WTC11 (cell line): ENCODE results near the gene CARMIL1. TPM values are rescaled to one million over a fixed set of nuclear protein-coding genes. Genes with fewer than 3 reads are reported as not detected.
A peak's percentile ranks its signal among the peaks of the same experiment; 100 is the strongest.

Experiments
- ATAC-seq: fragments of 200-7000 bp; cut with Tn5 transposase; 2 replicates; pipeline ENCODE4 v1.10.0; 2021; ENCODE audit warnings: mild to moderate bottlenecking, moderate library complexity
- CTCF ChIA-PET: fragments of 300-600 bp; sonication (Branson Sonifier 250); formaldehyde crosslinking; loops from one replicate; lab custom pipeline; 2021; ENCODE audit warnings: antibody characterized with exemption; lab: Charles Lee
- POLR2A ChIA-PET: fragments of 350-600 bp; sonication (Branson Sonifier 250); formaldehyde crosslinking; loops from one replicate; lab custom pipeline; 2021; ENCODE audit warnings: antibody characterized with exemption; lab: Charles Lee
- DNase-seq: peaks from one replicate; pipeline ENCODE4 v3.0.0; 2021; ENCODE audit warnings: low spot score
- H3K27ac Mint-ChIP-seq: 2 replicates; pipeline ENCODE4 v1.8.0; 2021; ENCODE audit warnings: mixed read lengths
- H3K27me3 Mint-ChIP-seq: 2 replicates; pipeline ENCODE4 v1.8.0; 2021; ENCODE audit warnings: low read depth, mild to moderate bottlenecking, moderate library complexity, mixed read lengths
- H3K36me3 Mint-ChIP-seq: 2 replicates; pipeline ENCODE4 v1.8.0; 2021; ENCODE audit warnings: mixed read lengths
- H3K4me1 Mint-ChIP-seq: 2 replicates; pipeline ENCODE4 v1.8.0; 2022; ENCODE audit warnings: mixed read lengths
- H3K4me3 Mint-ChIP-seq: 2 replicates; pipeline ENCODE4 v1.8.0; 2021; ENCODE audit warnings: mild to moderate bottlenecking, moderate library complexity, mixed read lengths
- H3K9me3 Mint-ChIP-seq: 2 replicates; pipeline ENCODE4 v1.8.0; 2021; ENCODE audit warnings: mixed read lengths
- ETV6 ChIP-seq: sonication (generic); formaldehyde crosslinking; IDR thresholded peaks from 2 replicates; pipeline ENCODE4 v1.8.1; 2022; ENCODE audit warnings: mild to moderate bottlenecking, missing genetic modification reagents
- FOXK1 ChIP-seq: sonication (generic); formaldehyde crosslinking; IDR thresholded peaks from 2 replicates; pipeline ENCODE4 v1.8.0; 2022; ENCODE audit warnings: mild to moderate bottlenecking, moderate library complexity, missing genetic modification reagents
- GABPB1 ChIP-seq: sonication (generic); formaldehyde crosslinking; IDR thresholded peaks from 2 replicates; pipeline ENCODE4 v1.8.1; 2023; ENCODE audit warnings: mild to moderate bottlenecking, missing genetic modification reagents
- GRHL2 ChIP-seq: fragments of 250-450 bp; sonication (Bioruptor Pico); IDR thresholded peaks from 2 replicates; pipeline ENCODE4 v1.8.0; 2022; ENCODE audit warnings: mild to moderate bottlenecking, moderate library complexity; ENCODE audit not compliant: insufficient replicate concordance, severe bottlenecking
- GTF2I ChIP-seq: fragments of 250-450 bp; sonication (Bioruptor Pico); conservative IDR thresholded peaks from 2 replicates; pipeline ENCODE4 v1.4.0; 2021; ENCODE audit warnings: mild to moderate bottlenecking
- IRF2 ChIP-seq: sonication (generic); formaldehyde crosslinking; IDR thresholded peaks from 2 replicates; pipeline ENCODE4 v1.8.0; 2022; ENCODE audit warnings: low read depth, missing genetic modification reagents, borderline replicate concordance
- JAZF1 ChIP-seq: fragments of 250-450 bp; sonication (Bioruptor Pico); IDR thresholded peaks from 2 replicates; pipeline ENCODE4 v1.9.0; 2021; ENCODE audit warnings: moderate library complexity, mild to moderate bottlenecking, inconsistent platforms
- MYBL2 ChIP-seq: sonication (generic); formaldehyde crosslinking; IDR thresholded peaks from 2 replicates; pipeline ENCODE4 v1.8.1; 2023; ENCODE audit warnings: mild to moderate bottlenecking, moderate library complexity, missing genetic modification reagents
- NFATC4 ChIP-seq: fragments of 250-450 bp; sonication (Bioruptor Pico); IDR thresholded peaks from 2 replicates; pipeline ENCODE4 v1.9.0; 2021; ENCODE audit warnings: mild to moderate bottlenecking
- NFE2L1 ChIP-seq: sonication (generic); formaldehyde crosslinking; IDR thresholded peaks from 2 replicates; pipeline ENCODE4 v1.8.1; 2023; ENCODE audit warnings: missing genetic modification reagents
- SOX15 ChIP-seq: fragments of 250-450 bp; sonication (Bioruptor Pico); IDR thresholded peaks from 2 replicates; pipeline ENCODE4 v1.9.0; 2021; ENCODE audit warnings: mild to moderate bottlenecking
- SP1 ChIP-seq: sonication (generic); formaldehyde crosslinking; conservative IDR thresholded peaks from 2 replicates; pipeline ENCODE4 v1.8.1; 2022; ENCODE audit warnings: missing genetic modification reagents
- ZNF317 ChIP-seq: sonication (generic); formaldehyde crosslinking; IDR thresholded peaks from 2 replicates; pipeline ENCODE4 v1.8.1; 2023; ENCODE audit warnings: low read depth, mild to moderate bottlenecking, moderate library complexity, missing genetic modification reagents, borderline replicate concordance
- total RNA-seq: library from RNA; stranded (reverse); gene quantifications from 3 replicates; pipeline ENCODE4 v1.2.3, GENCODE V29; 2021
- TF ChIP-seq, protein P1 (sequence below): sonication (generic); formaldehyde crosslinking; IDR thresholded peaks from 2 replicates; pipeline ENCODE4 v1.8.1; 2022; ENCODE audit warnings: missing genetic modification reagents, borderline replicate concordance
- TF ChIP-seq, protein P2 (sequence below): sonication (generic); formaldehyde crosslinking; IDR thresholded peaks from 2 replicates; pipeline ENCODE4 v1.8.0; 2022; ENCODE audit warnings: mild to moderate bottlenecking, missing genetic modification reagents
- TF ChIP-seq, protein P3 (sequence below): fragments of 250-450 bp; sonication (Bioruptor Pico); IDR thresholded peaks from 2 replicates; pipeline ENCODE4 v1.9.0; 2021; ENCODE audit warnings: moderate library complexity, mild to moderate bottlenecking, inconsistent platforms, borderline replicate concordance
- TF ChIP-seq, protein P4 (sequence below): sonication (generic); formaldehyde crosslinking; IDR thresholded peaks from 2 replicates; pipeline ENCODE4 v1.8.1; 2022; ENCODE audit warnings: mild to moderate bottlenecking, missing genetic modification reagents, moderate library complexity, borderline replicate concordance
- TF ChIP-seq, protein P5 (sequence below): fragments of 250-450 bp; sonication (Bioruptor Pico); IDR thresholded peaks from 2 replicates; pipeline ENCODE4 v1.9.0; 2021; ENCODE audit warnings: mild to moderate bottlenecking
- TF ChIP-seq, protein P6 (sequence below): sonication (generic); formaldehyde crosslinking; IDR thresholded peaks from 2 replicates; pipeline ENCODE4 v1.8.1; 2023; ENCODE audit warnings: mild to moderate bottlenecking, missing genetic modification reagents
- TF ChIP-seq, protein P7 (sequence below): sonication (generic); formaldehyde crosslinking; IDR thresholded peaks from 2 replicates; pipeline ENCODE4 v1.8.1; 2023; ENCODE audit warnings: mild to moderate bottlenecking, missing genetic modification reagents
- TF ChIP-seq, protein P8 (sequence below): fragments of 200-600 bp; IDR thresholded peaks from 2 replicates; pipeline ENCODE4 v1.8.0; 2022; ENCODE audit warnings: antibody characterized with exemption

CARMIL1 gene
- total RNA-seq, 1 experiment from 2014 or later: 36.2 TPM

DNA sequence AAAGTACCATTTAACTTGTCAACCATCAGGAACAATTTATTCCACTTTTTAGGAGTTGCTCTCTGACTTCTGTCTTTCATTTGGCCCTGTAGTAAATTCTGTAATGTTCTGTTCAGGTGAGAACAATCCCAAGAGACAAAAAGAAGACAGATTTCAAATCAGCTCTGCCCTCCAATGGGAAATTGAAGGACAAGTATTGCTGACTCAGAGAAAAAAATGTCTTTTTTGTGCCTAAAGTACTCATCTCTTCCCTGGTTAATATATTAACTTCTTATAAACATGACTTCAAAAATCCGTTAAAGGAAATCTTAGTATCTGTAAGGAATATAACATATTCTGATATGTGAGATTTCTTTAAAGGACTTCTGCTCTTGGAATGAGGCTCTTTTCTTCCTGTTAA, 334.2 kb downstream of the CARMIL1 start:
- ATAC-seq: no peak
- CTCF ChIA-PET: no interaction called here
- H3K27me3 Mint-ChIP-seq: no peaks in the 10 kb centered on the region

DNA sequence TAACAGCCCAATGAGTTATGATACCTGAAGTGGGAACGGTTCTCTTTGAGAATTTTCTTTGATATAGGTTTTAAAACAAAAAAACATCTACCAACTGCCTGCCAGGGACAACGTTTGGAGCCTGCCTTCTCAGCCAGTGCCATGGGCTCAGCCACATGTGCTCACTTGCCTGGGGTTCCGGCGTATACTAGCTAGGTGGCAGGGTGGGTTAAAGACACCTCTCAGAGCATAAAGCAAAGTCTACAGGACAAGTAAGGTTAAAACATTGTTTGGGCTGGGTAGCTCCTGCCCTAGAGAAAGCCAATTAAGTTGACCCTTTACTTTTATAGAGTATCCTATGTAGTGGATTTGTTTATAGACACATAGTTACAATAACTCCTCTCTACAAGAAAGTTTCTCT, 334.9 kb downstream of the CARMIL1 start:
- CTCF ChIA-PET: interaction anchor here (0.7 kb wide), 1 partner anchor 104 kb away, joined by 3 read pairs; no protein-coding TSS in a partner anchor
- DNase-seq (no peak), ATAC-seq (peak; percentile 39)
- no peaks in the 10 kb centered on the region for H3K36me3 Mint-ChIP-seq
- H3K27me3 Mint-ChIP-seq: no peaks in the 10 kb centered on the region
- H3K4me3 Mint-ChIP-seq: no peak overlapping the region
- no peak overlapping the region for H3K27ac Mint-ChIP-seq
- no peaks in the 10 kb centered on the region for H3K4me1 Mint-ChIP-seq
- H3K9me3 Mint-ChIP-seq: no peaks in the 10 kb centered on the region
- POLR2A ChIA-PET: no interaction called here
- TF ChIP-seq, protein P1, sequence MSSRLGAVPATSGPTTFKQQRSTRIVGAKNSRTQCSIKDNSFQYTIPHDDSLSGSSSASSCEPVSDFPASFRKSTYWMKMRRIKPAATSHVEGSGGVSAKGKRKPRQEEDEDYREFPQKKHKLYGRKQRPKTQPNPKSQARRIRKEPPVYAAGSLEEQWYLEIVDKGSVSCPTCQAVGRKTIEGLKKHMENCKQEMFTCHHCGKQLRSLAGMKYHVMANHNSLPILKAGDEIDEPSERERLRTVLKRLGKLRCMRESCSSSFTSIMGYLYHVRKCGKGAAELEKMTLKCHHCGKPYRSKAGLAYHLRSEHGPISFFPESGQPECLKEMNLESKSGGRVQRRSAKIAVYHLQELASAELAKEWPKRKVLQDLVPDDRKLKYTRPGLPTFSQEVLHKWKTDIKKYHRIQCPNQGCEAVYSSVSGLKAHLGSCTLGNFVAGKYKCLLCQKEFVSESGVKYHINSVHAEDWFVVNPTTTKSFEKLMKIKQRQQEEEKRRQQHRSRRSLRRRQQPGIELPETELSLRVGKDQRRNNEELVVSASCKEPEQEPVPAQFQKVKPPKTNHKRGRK (CRISPR knock-in tag): no peak
- TF ChIP-seq, protein P2, sequence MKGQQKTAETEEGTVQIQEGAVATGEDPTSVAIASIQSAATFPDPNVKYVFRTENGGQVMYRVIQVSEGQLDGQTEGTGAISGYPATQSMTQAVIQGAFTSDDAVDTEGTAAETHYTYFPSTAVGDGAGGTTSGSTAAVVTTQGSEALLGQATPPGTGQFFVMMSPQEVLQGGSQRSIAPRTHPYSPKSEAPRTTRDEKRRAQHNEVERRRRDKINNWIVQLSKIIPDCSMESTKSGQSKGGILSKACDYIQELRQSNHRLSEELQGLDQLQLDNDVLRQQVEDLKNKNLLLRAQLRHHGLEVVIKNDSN (CRISPR knock-in tag): no peak
- TF ChIP-seq ZNF317 (CRISPR knock-in tag) (no peak), IRF2 (CRISPR knock-in tag) (no peak), GABPB1 (CRISPR knock-in tag) (no peak), GTF2I (CRISPR knock-in tag) (no peak), GRHL2 (CRISPR knock-in tag) (no peak), MYBL2 (CRISPR knock-in tag) (no peak), SP1 (CRISPR knock-in tag) (no peak), JAZF1 (CRISPR knock-in tag) (no peak), SOX15 (CRISPR knock-in tag) (no peak)
- TF ChIP-seq, protein P3, sequence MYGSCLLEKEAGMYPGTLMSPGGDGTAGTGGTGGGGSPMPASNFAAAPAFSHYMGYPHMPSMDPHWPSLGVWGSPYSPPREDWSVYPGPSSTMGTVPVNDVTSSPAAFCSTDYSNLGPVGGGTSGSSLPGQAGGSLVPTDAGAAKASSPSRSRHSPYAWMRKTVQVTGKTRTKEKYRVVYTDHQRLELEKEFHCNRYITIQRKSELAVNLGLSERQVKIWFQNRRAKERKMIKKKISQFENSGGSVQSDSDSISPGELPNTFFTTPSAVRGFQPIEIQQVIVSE (CRISPR knock-in tag): no peak
- TF ChIP-seq, protein P4, sequence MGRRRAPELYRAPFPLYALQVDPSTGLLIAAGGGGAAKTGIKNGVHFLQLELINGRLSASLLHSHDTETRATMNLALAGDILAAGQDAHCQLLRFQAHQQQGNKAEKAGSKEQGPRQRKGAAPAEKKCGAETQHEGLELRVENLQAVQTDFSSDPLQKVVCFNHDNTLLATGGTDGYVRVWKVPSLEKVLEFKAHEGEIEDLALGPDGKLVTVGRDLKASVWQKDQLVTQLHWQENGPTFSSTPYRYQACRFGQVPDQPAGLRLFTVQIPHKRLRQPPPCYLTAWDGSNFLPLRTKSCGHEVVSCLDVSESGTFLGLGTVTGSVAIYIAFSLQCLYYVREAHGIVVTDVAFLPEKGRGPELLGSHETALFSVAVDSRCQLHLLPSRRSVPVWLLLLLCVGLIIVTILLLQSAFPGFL (CRISPR knock-in tag): no peak

More for the DNA sequence above, 334.2 kb downstream of the CARMIL1 start:
- peaks cover 4% of the 10 kb centered on the region for H3K36me3 Mint-ChIP-seq
- no peaks in the 10 kb centered on the region for H3K4me1 Mint-ChIP-seq
- H3K4me3 Mint-ChIP-seq: no peak overlapping the region
- TF ChIP-seq, protein P5, sequence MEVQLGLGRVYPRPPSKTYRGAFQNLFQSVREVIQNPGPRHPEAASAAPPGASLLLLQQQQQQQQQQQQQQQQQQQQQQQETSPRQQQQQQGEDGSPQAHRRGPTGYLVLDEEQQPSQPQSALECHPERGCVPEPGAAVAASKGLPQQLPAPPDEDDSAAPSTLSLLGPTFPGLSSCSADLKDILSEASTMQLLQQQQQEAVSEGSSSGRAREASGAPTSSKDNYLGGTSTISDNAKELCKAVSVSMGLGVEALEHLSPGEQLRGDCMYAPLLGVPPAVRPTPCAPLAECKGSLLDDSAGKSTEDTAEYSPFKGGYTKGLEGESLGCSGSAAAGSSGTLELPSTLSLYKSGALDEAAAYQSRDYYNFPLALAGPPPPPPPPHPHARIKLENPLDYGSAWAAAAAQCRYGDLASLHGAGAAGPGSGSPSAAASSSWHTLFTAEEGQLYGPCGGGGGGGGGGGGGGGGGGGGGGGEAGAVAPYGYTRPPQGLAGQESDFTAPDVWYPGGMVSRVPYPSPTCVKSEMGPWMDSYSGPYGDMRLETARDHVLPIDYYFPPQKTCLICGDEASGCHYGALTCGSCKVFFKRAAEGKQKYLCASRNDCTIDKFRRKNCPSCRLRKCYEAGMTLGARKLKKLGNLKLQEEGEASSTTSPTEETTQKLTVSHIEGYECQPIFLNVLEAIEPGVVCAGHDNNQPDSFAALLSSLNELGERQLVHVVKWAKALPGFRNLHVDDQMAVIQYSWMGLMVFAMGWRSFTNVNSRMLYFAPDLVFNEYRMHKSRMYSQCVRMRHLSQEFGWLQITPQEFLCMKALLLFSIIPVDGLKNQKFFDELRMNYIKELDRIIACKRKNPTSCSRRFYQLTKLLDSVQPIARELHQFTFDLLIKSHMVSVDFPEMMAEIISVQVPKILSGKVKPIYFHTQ: no peak
- no peak for TF ChIP-seq NFATC4 (CRISPR knock-in tag)
- TF ChIP-seq ETV6 (CRISPR knock-in tag): no peak
- TF ChIP-seq FOXK1 (CRISPR knock-in tag): no peak
- TF ChIP-seq, protein P6, sequence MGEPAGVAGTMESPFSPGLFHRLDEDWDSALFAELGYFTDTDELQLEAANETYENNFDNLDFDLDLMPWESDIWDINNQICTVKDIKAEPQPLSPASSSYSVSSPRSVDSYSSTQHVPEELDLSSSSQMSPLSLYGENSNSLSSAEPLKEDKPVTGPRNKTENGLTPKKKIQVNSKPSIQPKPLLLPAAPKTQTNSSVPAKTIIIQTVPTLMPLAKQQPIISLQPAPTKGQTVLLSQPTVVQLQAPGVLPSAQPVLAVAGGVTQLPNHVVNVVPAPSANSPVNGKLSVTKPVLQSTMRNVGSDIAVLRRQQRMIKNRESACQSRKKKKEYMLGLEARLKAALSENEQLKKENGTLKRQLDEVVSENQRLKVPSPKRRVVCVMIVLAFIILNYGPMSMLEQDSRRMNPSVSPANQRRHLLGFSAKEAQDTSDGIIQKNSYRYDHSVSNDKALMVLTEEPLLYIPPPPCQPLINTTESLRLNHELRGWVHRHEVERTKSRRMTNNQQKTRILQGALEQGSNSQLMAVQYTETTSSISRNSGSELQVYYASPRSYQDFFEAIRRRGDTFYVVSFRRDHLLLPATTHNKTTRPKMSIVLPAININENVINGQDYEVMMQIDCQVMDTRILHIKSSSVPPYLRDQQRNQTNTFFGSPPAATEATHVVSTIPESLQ (CRISPR knock-in tag): no peak
- no peak for TF ChIP-seq JAZF1 (CRISPR knock-in tag)
- TF ChIP-seq, protein P7, sequence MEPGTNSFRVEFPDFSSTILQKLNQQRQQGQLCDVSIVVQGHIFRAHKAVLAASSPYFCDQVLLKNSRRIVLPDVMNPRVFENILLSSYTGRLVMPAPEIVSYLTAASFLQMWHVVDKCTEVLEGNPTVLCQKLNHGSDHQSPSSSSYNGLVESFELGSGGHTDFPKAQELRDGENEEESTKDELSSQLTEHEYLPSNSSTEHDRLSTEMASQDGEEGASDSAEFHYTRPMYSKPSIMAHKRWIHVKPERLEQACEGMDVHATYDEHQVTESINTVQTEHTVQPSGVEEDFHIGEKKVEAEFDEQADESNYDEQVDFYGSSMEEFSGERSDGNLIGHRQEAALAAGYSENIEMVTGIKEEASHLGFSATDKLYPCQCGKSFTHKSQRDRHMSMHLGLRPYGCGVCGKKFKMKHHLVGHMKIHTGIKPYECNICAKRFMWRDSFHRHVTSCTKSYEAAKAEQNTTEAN (CRISPR knock-in tag): no peak
- no peak for TF ChIP-seq NFE2L1 (CRISPR knock-in tag)
- no peak for TF ChIP-seq SP1 (CRISPR knock-in tag)
- TF ChIP-seq, protein P8, sequence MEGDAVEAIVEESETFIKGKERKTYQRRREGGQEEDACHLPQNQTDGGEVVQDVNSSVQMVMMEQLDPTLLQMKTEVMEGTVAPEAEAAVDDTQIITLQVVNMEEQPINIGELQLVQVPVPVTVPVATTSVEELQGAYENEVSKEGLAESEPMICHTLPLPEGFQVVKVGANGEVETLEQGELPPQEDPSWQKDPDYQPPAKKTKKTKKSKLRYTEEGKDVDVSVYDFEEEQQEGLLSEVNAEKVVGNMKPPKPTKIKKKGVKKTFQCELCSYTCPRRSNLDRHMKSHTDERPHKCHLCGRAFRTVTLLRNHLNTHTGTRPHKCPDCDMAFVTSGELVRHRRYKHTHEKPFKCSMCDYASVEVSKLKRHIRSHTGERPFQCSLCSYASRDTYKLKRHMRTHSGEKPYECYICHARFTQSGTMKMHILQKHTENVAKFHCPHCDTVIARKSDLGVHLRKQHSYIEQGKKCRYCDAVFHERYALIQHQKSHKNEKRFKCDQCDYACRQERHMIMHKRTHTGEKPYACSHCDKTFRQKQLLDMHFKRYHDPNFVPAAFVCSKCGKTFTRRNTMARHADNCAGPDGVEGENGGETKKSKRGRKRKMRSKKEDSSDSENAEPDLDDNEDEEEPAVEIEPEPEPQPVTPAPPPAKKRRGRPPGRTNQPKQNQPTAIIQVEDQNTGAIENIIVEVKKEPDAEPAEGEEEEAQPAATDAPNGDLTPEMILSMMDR: no peak
- no peak for TF ChIP-seq GRHL2 (CRISPR knock-in tag)
- DNase-seq: no peak
- no peak overlapping the region for H3K27ac Mint-ChIP-seq
- POLR2A ChIA-PET: interaction anchor here (0.7 kb wide), 1 partner anchor 49 kb away, joined by 3 read pairs; no protein-coding TSS in a partner anchor
- no peaks in the 10 kb centered on the region for H3K9me3 Mint-ChIP-seq
